SK-N-MC (cell line): Measurements from ENCODE around the gene TPSB2.
"Not testable (repeated sequence)": the region's sequence is repeated elsewhere in the genome, so short reads cannot be mapped to it uniquely, and the experiment has no call there.

ENCODE experiments used
- DNase-seq: peaks from one replicate; pipeline ENCODE4 v3.0.0-alpha.2; 2011; ENCODE audit warnings: low read depth, low spot score
- H3K27ac ChIP-seq: fragments of 200-600 bp; sonication (generic); 2 replicates; pipeline ENCODE4 v1.5.1; 2016; ENCODE audit warnings: mixed run types
- H3K36me3 ChIP-seq: fragments of 200-600 bp; sonication (generic); 2 replicates; pipeline ENCODE4 v1.6.1; 2017; ENCODE audit warnings: antibody characterized with exemption, low read length, mixed read lengths; ENCODE audit not compliant: insufficient read depth
- H3K4me3 ChIP-seq: fragments of 200-600 bp; sonication (generic); 2 replicates; pipeline ENCODE4 v1.5.1; 2016
- H3K9ac ChIP-seq: fragments of 200-600 bp; sonication (generic); 2 replicates; pipeline ENCODE4 v1.8.0; 2017; ENCODE audit warnings: mixed run types, mixed read lengths; ENCODE audit not compliant: insufficient read length
- H3K9me3 ChIP-seq: fragments of 200-600 bp; sonication (generic); 2 replicates; pipeline ENCODE4 v1.6.1; 2017; ENCODE audit warnings: low read depth, mild to moderate bottlenecking, antibody characterized with exemption, low read length, moderate library complexity, mixed read lengths
- EZH2 ChIP-seq: fragments of 200-600 bp; sonication (generic); IDR thresholded peaks from one replicate; pipeline ENCODE4 v1.6.1; 2017; ENCODE audit warnings: antibody characterized with exemption
- FOXP2 ChIP-seq: optimal IDR thresholded peaks from 2 replicates; pipeline ENCODE3; 2011; ENCODE audit warnings: mild to moderate bottlenecking, moderate library complexity; ENCODE audit not compliant: insufficient read depth; ENCODE audit errors: extremely low read length, control extremely low read depth
- POLR2AphosphoS5 ChIP-seq: IDR thresholded peaks from 2 replicates; pipeline ENCODE4 v1.6.1; 2012; ENCODE audit warnings: mild to moderate bottlenecking, low read depth, low read length, borderline replicate concordance

The TPSB2 gene

DNA sequence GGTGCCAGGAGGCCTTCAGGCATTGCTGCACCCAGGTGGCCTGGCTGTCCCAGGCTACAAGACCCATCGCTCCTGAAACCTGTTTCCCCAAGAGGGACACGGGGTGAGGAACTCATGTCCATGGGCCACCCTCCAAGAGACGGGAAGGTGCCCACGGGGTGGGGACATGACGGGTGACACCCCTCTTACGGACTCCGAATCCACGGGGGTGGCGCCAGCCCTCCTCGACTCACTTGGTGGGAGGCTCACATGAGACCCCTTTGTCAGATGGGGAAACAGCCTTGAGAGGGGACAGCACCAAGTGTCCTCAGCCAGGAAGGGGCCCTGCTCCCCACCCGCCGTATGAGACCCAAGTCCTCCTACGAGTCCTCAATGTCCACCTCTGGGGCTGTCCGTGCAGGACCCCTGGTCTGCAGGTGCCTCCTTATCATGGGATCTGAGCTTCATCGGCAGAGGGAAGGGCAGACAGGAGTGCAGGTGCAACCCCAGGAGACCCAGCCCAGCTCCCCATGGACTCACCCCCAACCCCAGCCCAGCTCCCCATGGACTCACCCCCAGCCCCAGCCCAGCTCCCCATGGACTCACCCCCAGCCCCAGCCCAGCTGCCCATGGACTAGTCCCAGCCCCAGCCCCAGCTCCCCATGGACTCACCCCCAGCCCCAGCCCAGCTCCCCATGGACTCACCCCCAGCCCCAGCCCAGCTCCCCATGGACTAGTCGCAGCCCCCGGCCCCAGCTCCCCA is 658 bp upstream of the TPSB2 start:
- not testable (repeated sequence) for H3K36me3 ChIP-seq, H3K9ac ChIP-seq, H3K4me3 ChIP-seq, H3K27ac ChIP-seq, H3K9me3 ChIP-seq, DNase-seq

DNA sequence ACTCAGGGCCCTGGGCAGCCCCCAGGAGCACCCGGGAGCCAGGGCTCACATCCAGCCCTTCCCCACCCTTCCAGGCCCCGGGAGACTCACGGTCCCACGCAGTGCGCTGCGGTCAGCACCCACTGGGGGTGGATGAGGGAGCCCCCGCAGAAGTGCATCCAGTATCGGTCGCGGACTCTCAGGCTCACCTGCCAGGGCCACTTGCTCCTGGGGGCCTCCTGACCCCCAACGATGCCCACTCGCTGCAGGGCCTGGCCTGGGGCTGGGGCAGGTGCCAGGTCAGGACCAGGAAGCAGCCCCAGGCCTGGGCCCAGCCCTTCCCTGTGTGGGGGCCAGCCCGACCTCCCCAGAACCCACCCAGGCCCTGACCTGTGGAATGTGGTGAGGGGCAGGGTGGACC is 508 bp downstream of the TPSB2 start:
- H3K9ac ChIP-seq, DNase-seq, H3K4me3 ChIP-seq, H3K36me3 ChIP-seq, H3K27ac ChIP-seq, H3K9me3 ChIP-seq: not testable (repeated sequence)

DNA sequence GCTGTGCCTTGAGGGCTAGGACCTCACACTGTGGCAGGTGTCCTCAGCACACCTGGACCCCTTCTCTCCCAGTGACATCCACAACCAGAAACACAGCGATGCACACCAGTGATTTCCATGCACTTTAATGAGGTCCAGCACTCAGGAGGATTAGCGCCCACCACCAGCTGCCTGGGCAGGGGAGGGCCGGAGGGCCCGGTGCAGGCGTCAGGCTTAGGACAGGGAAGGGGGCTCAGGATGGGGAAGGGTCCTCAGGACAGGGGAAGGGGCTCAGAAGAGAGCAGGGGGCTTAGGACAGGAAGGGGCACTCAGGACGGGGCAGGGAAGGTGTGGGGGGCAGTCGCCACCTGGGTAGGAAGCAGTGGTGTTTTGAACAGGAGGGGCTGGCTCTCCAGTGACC is 1.8 kb downstream of the TPSB2 start:
- not testable (repeated sequence) for H3K9me3 ChIP-seq, H3K27ac ChIP-seq, H3K9ac ChIP-seq, H3K4me3 ChIP-seq, H3K36me3 ChIP-seq, DNase-seq

DNA sequence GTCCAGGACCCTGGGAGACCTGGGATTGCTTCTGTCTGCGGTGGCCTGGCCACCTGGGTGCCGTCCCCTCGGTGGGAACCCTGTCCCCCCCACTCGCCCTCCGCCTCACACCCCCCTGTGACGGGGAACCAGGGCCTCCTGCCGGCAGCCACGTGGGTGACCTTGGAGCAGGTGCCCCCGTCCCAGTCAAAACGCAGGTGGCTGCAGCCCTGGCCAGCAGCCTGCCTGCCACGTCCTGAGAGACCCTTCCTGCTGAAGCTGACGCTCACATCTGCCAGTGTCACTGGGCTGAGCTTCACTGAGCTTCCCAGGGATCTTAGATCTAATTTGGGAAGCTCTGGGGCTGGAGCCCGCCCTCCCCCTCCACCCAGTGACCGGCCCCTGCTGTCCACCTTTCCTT is 3.3 kb downstream of the TPSB2 start:
- not testable (repeated sequence) for DNase-seq, H3K4me3 ChIP-seq, H3K9ac ChIP-seq, H3K27ac ChIP-seq, H3K9me3 ChIP-seq, H3K36me3 ChIP-seq

DNA sequence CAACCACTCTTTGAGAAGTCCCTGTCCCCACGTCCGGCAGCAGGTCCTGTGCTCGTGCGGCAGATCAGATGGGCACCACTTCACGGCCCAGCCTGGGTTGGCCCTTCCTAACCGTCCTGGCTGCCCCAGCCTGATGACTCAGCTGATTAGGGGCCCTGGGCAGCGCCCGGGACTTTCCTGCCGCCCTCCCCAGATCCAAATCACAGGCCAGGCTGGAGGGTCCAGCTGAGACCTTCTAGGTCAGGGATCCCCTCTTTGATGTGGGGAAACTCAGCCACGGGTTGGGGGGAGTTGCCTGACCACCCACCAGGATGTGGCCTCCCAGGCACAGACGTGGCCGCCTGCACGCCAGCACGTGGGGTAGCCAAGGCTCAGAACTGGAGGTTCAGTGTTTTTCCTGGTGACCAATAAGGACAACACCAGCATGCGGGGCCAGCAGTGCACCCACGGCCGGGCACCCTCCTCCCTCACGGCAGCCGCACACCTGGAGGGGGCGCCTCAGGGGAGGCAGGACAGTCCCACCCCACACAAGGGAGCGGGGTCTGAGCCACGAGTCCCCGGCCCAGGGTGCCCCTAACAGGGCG is 4.2 kb downstream of the TPSB2 start:
- not testable (repeated sequence) for H3K9ac ChIP-seq, DNase-seq, H3K36me3 ChIP-seq, H3K27ac ChIP-seq, H3K9me3 ChIP-seq, H3K4me3 ChIP-seq

DNA sequence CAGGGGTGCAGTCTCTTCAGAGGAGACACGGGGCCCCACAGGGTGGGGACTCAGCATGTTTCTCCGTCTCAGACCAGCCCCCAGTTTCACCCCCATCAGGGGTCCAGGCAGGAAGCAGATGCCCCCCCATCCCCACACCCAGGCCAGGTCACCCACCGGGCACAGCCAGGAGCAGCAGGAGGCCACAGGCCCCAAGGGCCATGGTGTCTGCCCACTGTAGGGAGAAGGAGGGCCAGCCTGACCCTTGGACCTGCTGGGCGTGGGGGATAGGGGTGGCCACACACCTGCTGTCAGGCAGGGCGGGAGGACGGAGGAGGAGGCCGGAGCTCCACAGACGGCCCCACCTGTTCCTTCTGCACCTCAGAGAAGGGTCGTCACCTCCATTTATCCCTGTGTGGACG is 4.9 kb downstream of the TPSB2 start, which contains the start of gene TPSG1:
TPSG1 (minus strand) TSS at position 218 of the 401 bp plus-strand sequence; CDS start at position 202, 16 bp downstream.
- H3K27ac ChIP-seq: no peak within 1 kb of the TSS

DNA sequence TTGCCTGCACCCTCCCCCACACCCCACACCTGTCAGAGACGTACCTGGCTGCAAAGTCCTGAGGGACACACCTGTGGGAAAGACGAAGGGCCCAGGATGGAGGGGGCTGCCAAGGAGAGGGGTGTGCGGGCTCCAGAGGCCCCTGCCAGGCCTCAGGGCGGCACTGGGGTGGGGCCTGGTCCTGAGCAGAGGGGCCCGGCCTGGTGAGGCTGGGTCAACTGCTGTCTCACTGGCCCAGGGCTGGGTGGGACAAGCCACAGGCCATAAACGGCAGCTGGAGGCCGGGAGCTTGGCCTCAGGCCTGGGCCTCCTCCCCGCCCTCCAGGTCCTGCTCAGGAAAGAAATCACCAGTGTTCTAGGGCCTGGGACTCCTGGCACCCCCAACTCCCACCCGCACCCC is 5.4 kb downstream of the TPSB2 start:
- no peak overlapping the region for H3K27ac ChIP-seq
- no peaks in the 10 kb centered on the region for H3K9me3 ChIP-seq
- DNase-seq: no peak
- no peak overlapping the region for H3K4me3 ChIP-seq
- TF ChIP-seq POLR2AphosphoS5: no peak
- no peak for TF ChIP-seq EZH2
- TF ChIP-seq FOXP2: no peak
- H3K9ac ChIP-seq: no peak overlapping the region
- no peaks in the 10 kb centered on the region; the same call in 1 of the 2 replicates for H3K36me3 ChIP-seq

More for the DNA sequence above, 4.9 kb downstream of the TPSB2 start, which contains the start of gene TPSG1:
- Histone ChIP-seq H3K9ac (no peak within 1 kb of the TSS), H3K9me3 (no peaks in the 10 kb centered on the region), H3K36me3 (no peaks in the 10 kb centered on the region; the same call in 1 of the 2 replicates), H3K4me3 (no peak within 1 kb of the TSS)
- no peak for DNase-seq
- TF ChIP-seq POLR2AphosphoS5: peak; percentile 8; the same call in 1 of the 2 replicates
- TF ChIP-seq EZH2: no peak
- TF ChIP-seq FOXP2: no peak

DNA sequence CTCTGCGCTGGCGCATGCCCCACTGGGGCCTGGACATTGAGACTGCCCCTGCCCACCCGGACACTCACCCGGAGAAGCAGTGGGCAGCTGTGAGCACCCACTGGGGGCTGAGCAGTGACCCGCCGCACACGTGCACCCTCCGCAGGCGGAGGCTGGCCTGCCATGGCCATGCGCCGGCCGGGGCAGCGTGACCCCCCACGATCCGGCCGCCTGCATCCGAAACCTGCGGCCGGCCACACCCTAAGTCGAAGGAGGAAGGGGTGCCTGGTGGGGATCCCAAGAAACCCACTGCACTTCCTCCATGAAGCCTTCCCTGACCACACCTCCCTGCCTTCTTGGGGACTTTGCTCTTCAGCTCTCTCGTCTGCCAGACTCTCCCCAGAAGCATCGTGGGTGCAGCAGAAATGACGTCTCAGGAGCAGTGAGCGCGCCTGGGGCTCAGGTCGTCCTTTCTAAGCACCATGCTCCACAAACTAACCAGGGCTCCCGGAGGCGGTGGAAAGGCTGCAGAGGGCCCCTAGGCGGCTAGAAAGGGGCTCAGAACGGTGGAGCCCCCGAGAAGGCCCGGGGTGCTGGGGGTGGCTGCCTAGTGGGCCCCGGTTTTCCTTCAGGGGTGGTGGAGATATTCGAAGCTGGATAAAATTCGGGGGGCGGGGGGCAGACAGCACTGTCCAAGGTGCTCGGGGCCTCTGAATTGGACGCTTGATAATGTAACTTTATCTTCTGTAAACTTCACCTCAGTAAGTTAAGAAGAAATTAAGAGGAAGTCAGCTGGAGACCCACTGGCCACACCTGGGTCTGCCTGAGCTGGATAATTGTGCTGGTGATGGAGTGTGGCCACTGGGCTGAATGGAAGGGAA is 6.4 kb downstream of the TPSB2 start:
- DNase-seq: no peak
- TF ChIP-seq FOXP2 (no peak), EZH2 (no peak), POLR2AphosphoS5 (no peak)
- no peaks in the 10 kb centered on the region; the same call in 1 of the 2 replicates for H3K36me3 ChIP-seq
- H3K9ac ChIP-seq: no peak overlapping the region
- no peak overlapping the region for H3K27ac ChIP-seq
- H3K9me3 ChIP-seq: no peaks in the 10 kb centered on the region
- no peak overlapping the region for H3K4me3 ChIP-seq
